Right renal pelvis (tissue), 4 donors: ENCODE results near the gene GRIA4. TPM values are rescaled to one million over a fixed set of nuclear protein-coding genes. Genes with fewer than 3 reads are reported as not detected.
A peak's percentile ranks its signal among the peaks of the same experiment; 100 is the strongest.

Experiments
- DNase-seq, 4 donors: peaks; one replicate each; pipeline ENCODE4 v3.0.0-alpha.2; 2013; ENCODE audit warnings: low read depth in 4 of 4, low spot score in 3 of 4, missing footprints in 1 of 4
- polyA plus RNA-seq, 4 donors: library from polyadenylated mRNA; unstranded; fragments of 120-200 nt; gene quantifications; one replicate each; pipeline ENCODE4 v1.2.1, GENCODE V29; 2013; ENCODE audit not compliant: insufficient read length in 4 of 4

Gene GRIA4
- polyA plus RNA-seq, 4 donors = 0.45 to 1.3 (median 1.0) TPM

DNA sequence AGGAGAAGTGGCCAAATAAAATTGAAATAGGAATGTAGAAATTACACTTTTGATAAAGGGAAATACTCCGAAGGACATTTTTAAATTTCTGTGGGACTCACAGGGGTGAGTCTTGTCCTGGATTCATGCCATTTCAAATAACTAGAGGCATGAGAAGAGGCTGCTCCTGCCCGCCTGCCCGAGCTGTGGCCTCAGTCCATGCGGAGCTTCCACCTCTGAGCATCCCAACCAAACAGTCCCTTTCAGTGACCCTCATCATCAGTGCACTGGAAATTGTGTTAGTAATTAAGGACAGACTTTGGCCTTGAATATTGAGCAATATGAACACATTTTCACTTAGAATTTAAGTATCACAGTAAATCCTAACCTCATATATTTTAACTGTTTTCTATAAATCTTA lies 25.6 kb downstream of the GRIA4 start:
- DNase-seq = no peak

DNA sequence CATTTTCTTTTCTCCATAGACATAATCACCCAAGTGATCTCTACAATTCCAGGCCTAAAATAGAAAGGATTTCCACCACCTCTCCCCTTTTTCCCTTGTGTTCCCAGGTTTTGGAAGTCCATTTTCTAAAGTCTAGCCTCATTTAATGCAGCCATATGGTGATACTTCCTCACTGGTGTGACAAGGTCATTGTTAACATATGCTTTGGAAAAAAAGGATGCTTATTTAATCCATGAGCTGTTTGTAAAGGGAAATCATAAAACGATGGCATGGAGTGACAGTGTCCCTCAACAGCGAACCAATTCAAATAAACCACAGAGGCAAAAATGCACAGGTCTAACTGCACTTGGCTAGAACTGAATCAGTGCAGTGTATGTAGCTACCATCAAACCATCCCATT lies 26.6 kb downstream of the GRIA4 start:
- no peak for DNase-seq

GRCh38 chr11:105639527-105639926 lies 29.7 kb downstream of the GRIA4 start:
- no peak for DNase-seq

- DNase-seq = no peak
These were observed 31.6 kb downstream of the GRIA4 start for GRCh38 chr11:105641433-105641832.

- no peak for DNase-seq
These were observed 33.0 kb downstream of the GRIA4 start for GRCh38 chr11:105642870-105643269.

GRCh38 chr11:105644839-105645573 lies 35.1 kb downstream of the GRIA4 start:
- no peak for DNase-seq

- no peak for DNase-seq
These were observed 37.9 kb downstream of the GRIA4 start for GRCh38 chr11:105647780-105648179.

GRCh38 chr11:105648762-105649161 lies 38.9 kb downstream of the GRIA4 start:
- no peak for DNase-seq

DNA sequence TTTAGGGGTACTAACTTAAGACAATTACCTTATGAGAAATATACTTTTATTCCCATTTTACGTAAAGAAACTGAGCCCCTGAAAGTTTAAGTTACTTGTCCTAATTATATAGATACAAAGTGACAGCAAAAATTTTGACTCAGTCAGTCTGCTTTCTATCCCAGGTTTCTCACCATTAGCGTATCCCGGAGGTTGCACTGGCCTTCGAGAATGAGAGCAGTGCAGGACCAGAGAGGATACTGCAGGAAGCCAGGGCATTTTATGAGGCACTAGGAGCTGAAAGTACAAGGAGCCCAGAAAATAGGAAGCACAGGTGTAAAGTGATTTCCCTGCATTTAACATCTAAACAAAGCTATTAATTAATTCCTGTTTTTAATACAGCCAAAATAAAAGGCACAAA lies 55.4 kb downstream of the GRIA4 start:
- no peak for DNase-seq

- no peak for DNase-seq
These were observed 57.6 kb downstream of the GRIA4 start for GRCh38 chr11:105667441-105667840.

GRCh38 chr11:105670811-105671210 lies 60.9 kb downstream of the GRIA4 start:
- no peak for DNase-seq

GRCh38 chr11:105673089-105673488 lies 63.2 kb downstream of the GRIA4 start:
- DNase-seq = peak; percentile 56 to 66 (median 64)

DNA sequence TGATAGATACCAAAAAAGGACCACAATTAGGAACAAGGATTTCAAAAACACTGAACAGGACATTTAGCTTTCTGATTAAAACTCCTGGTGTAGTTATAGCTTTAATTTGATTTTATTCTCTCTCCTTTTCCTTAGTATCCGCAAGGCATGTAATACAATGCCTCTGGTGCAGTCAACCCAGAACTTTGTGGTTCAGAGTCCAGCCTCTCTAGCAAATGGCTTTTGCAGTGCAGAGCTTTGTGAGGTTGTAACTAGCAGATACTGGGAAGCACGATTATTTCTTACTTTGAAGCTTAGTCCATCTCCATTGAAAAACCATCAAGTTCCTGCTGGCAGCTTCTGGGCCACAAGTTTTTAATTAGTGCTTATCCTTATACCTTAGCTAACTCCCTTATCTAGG lies 79.8 kb downstream of the GRIA4 start:
- peak in 3 of 4 donors; percentile 4 to 22 (median 14) for DNase-seq

GRCh38 chr11:105690467-105690866 lies 80.6 kb downstream of the GRIA4 start:
- DNase-seq = no peak

GRCh38 chr11:105693075-105693759 lies 83.3 kb downstream of the GRIA4 start:
- no peak for DNase-seq

DNA sequence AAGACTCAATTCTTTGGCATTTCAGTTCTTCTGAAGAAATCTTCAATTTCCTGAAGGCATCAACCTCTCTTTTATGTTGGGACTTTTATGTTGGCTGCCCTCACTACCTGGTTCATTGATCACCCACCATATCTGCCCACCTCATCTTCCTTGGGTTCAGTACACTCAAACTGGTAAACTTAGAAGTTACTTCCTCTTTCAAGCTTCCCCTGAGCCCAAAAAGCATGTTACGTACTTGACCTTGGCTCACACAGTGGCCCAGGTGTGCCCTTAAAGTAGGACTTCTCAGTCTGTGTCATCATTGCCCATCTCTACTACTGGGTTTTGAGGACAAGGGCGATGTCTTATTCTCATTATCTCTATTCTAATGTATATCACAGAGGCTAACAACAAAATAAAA lies 86.1 kb downstream of the GRIA4 start:
- DNase-seq = no peak

DNA sequence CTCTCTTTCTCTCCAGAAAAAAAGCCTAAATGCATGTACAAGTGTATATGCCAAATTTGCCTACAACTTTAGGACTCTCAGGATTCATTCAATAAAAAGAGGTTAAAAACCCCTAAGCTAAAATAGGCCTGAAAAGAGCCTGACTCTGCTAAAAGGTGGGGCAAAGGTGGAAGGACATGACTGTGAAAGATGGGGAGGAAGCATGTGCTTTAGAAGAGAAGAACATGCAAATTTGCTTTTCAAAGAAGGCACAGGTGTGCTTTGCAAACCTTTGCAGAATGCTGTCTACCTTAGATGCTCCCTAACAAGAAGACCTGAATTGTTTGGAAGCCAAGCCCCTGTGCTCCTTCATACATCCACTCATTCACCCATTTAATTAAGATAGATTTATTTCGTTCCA lies 87.4 kb downstream of the GRIA4 start:
- no peak for DNase-seq

- no peak for DNase-seq
These were observed 89.3 kb downstream of the GRIA4 start for GRCh38 chr11:105699203-105699602.

GRCh38 chr11:105700271-105700670 lies 90.4 kb downstream of the GRIA4 start:
- DNase-seq = no peak

DNA sequence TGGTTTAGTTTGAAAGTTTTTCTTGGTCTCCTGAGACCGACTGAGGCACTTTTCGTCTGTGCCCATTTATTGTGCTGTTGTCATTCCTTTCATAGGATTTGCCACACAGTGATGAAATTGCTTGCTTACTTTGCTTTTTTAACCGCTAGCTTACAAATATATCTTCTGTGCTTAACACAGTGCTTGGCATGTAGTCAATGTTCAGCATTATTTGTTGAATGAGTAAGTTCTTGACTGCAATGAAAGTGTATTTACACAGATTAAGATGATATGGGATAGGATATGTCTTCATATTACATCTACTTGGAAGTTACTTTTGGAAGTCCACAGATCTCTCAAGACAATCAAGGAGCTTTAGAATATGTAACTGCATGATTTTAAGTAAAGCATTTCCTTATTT lies 91.2 kb downstream of the GRIA4 start:
- DNase-seq = no peak

- no peak for DNase-seq
These were observed 96.1 kb downstream of the GRIA4 start for GRCh38 chr11:105705786-105706530.

DNA sequence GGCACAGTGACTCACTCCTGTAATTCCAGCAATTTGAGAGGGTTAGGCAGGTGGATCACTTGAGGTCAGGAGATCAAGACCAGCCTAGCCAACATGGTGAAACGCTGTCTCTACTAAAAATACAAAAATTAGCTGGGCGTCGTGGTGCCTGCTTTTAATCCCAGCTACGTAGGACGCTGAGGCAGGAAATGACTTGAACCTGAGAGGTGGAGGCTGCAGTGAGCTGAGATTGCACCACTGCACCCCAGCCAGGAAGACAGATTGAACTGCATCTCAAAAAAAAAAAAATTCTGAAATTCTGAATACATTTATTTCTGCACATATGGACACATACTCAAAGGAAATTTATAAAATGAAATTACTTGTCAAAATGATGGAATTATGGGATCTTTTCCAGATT lies 103.2 kb downstream of the GRIA4 start:
- DNase-seq = no peak
